HepG2 (cell line): Measurements from ENCODE around the gene RIOK2. TPM values are rescaled to one million over a fixed set of nuclear protein-coding genes. Genes with fewer than 3 reads are reported as not detected.
A peak's percentile ranks its signal among the peaks of the same experiment; 100 is the strongest.

ENCODE experiments used
- EP300 ChIP-seq, 3 experiments: sonication (generic) in 1 of 3; formaldehyde crosslinking in 1 of 3; IDR thresholded peaks; 2 replicates each; pipeline versions ENCODE4 v1.5.1 to v1.6.1; 2011 to 2020; ENCODE audit warnings: low read depth in 2 of 3, low read length in 2 of 3, borderline replicate concordance in 1 of 3, improper control_type of control experiment in 1 of 3, mild to moderate bottlenecking in 1 of 3, missing genetic modification reagents in 1 of 3, moderate library complexity in 1 of 3
- GFI1 ChIP-seq: sonication (generic); formaldehyde crosslinking; IDR thresholded peaks from 2 replicates; pipeline ENCODE4 v1.5.0; 2020; ENCODE audit warnings: missing genetic modification reagents, mild to moderate bottlenecking, borderline replicate concordance
- MBNL3 ChIP-seq: fragments of 250-450 bp; sonication (Bioruptor Pico); conservative IDR thresholded peaks from 2 replicates; pipeline ENCODE4 v1.8.0; 2022; ENCODE audit warnings: mild to moderate bottlenecking, inconsistent platforms
- MED1 ChIP-seq: sonication (generic); formaldehyde crosslinking; IDR thresholded peaks from 2 replicates; pipeline ENCODE4 v1.4.0; 2020; ENCODE audit warnings: missing genetic modification reagents
- MED8 ChIP-seq: sonication (generic); formaldehyde crosslinking; IDR thresholded peaks from 2 replicates; pipeline ENCODE4 v1.8.1; 2023; ENCODE audit warnings: mild to moderate bottlenecking, missing genetic modification reagents; ENCODE audit not compliant: insufficient replicate concordance
- NPAS2 ChIP-seq: sonication (generic); formaldehyde crosslinking; IDR thresholded peaks from 2 replicates; pipeline ENCODE4 v1.8.0; 2022; ENCODE audit warnings: mild to moderate bottlenecking, missing genetic modification reagents, borderline replicate concordance
- NR1H2 ChIP-seq: sonication (generic); formaldehyde crosslinking; IDR thresholded peaks from 2 replicates; pipeline ENCODE4 v1.8.1; 2022; ENCODE audit warnings: low read depth, missing genetic modification reagents, borderline replicate concordance
- RFX1 ChIP-seq: fragments of 450-650 bp; IDR thresholded peaks from 2 replicates; pipeline ENCODE4 v1.6.1; 2017
- ZNF549 ChIP-seq: sonication (generic); formaldehyde crosslinking; IDR thresholded peaks from 2 replicates; pipeline ENCODE4 v1.5.0; 2020; ENCODE audit warnings: missing genetic modification reagents
- ZNF614 ChIP-seq: IDR thresholded peaks from 2 replicates; pipeline ENCODE4 v1.6.1; 2018; ENCODE audit warnings: missing biosample characterization, missing genetic modification reagents, inconsistent platforms, borderline replicate concordance
- ZNF775 ChIP-seq: sonication (generic); formaldehyde crosslinking; IDR thresholded peaks from 2 replicates; pipeline ENCODE4 v1.4.0; 2020; ENCODE audit warnings: missing genetic modification reagents, mild to moderate bottlenecking, moderate library complexity, borderline replicate concordance
- polyA plus RNA-seq, 8 experiments: library from polyadenylated mRNA; depleted of rRNA in 3 of 8; stranded (reverse) in 7 of 8; unstranded in 1 of 8; fragments of >200 nt; fragmentation: Illumina TruSeq in 4 of 8; extraction: Trizol in 4 of 8; gene quantifications; 2 replicates each; pipeline versions ENCODE4 v1.2.1 to v1.2.3, GENCODE V29; 2011 to 2016; ENCODE audit warnings: low read depth in 4 of 8, missing spikeins in 1 of 8, mixed read lengths in 1 of 8; ENCODE audit not compliant: insufficient read depth in 1 of 8
- total RNA-seq, 5 experiments: library from RNA; depleted of rRNA; stranded (reverse); fragments of >200 nt; fragmentation: Illumina TruSeq; extraction: Trizol; gene quantifications; 2 replicates each; pipeline ENCODE4 v1.2.3, GENCODE V29; 2016; ENCODE audit warnings: low read depth in 1 of 5
- TF ChIP-seq, protein P1 (sequence below): sonication (generic); formaldehyde crosslinking; IDR thresholded peaks from 2 replicates; pipeline ENCODE4 v1.4.0; 2020; ENCODE audit warnings: mild to moderate bottlenecking, missing genetic modification reagents
- TF ChIP-seq, protein P2 (sequence below): sonication (generic); formaldehyde crosslinking; IDR thresholded peaks from 2 replicates; pipeline ENCODE4 v1.4.0; 2020; ENCODE audit warnings: missing genetic modification reagents, borderline replicate concordance
- TF ChIP-seq, protein P3 (sequence below): sonication (generic); formaldehyde crosslinking; IDR thresholded peaks from 2 replicates; pipeline ENCODE4 v1.4.0; 2020; ENCODE audit warnings: missing genetic modification reagents

Gene RIOK2
- total and polyA plus RNA-seq, 2 of the 13 experiments (the other 11 are each of a cell fraction or from before 2014, with no cell fraction given) = 8.1 to 46.6 TPM

DNA sequence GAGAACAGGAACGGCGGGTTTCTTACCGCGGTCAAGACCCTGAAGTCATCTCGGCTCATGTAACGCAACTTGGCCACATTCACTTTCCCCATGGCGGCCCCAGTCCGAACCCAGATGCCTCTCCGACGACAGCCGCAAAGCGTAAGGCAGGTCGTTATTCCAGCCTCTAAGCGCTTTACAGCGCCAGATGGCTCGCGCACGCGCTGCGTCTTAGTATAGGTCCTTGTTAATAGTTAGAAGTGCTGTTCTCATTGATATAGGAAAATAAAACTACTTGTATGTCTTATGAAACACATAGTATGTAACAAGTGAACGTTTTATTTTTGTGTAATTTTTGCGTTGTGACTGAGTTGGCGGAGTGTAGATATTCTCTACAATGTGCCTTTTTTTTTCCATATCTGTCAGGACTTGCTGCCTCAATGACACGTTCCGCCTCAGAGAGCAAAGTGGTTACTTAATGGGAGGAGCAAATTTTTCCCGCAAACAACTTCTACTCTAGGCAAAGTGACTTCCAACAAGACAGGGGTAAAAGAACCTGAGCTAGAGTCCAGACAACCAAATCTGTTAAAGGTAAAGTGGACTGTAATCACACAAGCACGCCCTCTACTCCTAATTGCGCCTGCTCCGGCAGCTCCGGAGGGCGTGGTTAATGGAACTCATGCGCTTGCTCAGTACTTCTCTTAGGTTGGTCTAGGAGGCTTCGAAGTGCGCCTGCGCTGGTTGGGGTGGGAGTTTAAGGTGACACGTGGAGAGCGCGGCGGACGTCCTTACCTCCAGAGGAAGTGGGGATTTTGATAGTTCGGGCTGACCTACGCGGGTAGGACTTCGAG, at the start of gene RIOK2 (continued):
- TF ChIP-seq, protein P1, sequence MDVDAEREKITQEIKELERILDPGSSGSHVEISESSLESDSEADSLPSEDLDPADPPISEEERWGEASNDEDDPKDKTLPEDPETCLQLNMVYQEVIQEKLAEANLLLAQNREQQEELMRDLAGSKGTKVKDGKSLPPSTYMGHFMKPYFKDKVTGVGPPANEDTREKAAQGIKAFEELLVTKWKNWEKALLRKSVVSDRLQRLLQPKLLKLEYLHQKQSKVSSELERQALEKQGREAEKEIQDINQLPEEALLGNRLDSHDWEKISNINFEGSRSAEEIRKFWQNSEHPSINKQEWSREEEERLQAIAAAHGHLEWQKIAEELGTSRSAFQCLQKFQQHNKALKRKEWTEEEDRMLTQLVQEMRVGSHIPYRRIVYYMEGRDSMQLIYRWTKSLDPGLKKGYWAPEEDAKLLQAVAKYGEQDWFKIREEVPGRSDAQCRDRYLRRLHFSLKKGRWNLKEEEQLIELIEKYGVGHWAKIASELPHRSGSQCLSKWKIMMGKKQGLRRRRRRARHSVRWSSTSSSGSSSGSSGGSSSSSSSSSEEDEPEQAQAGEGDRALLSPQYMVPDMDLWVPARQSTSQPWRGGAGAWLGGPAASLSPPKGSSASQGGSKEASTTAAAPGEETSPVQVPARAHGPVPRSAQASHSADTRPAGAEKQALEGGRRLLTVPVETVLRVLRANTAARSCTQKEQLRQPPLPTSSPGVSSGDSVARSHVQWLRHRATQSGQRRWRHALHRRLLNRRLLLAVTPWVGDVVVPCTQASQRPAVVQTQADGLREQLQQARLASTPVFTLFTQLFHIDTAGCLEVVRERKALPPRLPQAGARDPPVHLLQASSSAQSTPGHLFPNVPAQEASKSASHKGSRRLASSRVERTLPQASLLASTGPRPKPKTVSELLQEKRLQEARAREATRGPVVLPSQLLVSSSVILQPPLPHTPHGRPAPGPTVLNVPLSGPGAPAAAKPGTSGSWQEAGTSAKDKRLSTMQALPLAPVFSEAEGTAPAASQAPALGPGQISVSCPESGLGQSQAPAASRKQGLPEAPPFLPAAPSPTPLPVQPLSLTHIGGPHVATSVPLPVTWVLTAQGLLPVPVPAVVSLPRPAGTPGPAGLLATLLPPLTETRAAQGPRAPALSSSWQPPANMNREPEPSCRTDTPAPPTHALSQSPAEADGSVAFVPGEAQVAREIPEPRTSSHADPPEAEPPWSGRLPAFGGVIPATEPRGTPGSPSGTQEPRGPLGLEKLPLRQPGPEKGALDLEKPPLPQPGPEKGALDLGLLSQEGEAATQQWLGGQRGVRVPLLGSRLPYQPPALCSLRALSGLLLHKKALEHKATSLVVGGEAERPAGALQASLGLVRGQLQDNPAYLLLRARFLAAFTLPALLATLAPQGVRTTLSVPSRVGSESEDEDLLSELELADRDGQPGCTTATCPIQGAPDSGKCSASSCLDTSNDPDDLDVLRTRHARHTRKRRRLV (CRISPR knock-in tag) = no peak
- TF ChIP-seq ZNF549 (CRISPR knock-in tag) (0 out of 2 replicates have a peak, but pooled peaks have one; percentile 57), ZNF775 (no peak), MED1 (CRISPR knock-in tag) (peak; percentile 49; the same call in 1 of the 2 replicates), NR1H2 (no peak), NPAS2 (CRISPR knock-in tag) (no peak), GFI1 (0 out of 2 replicates have a peak, but pooled peaks have one; percentile 12), MBNL3 (CRISPR knock-in tag) (no peak), RFX1 (no peak), MED8 (CRISPR knock-in tag) (no peak), EP300 (IDR thresholded peaks at IDR 0.05; ENCODE audit: low read depth in 2 of 2, low read length in 2 of 2) (peak in 1 of 2 experiments; percentile 100; a peak in 1 of 4 replicates), EP300 (CRISPR knock-in tag; IDR thresholded peaks at IDR 0.05; ENCODE audit: borderline replicate concordance) (peak; percentile 50; the same call in 1 of the 2 replicates), ZNF614 (CRISPR knock-in tag) (no peak)
- TF ChIP-seq, protein P2, sequence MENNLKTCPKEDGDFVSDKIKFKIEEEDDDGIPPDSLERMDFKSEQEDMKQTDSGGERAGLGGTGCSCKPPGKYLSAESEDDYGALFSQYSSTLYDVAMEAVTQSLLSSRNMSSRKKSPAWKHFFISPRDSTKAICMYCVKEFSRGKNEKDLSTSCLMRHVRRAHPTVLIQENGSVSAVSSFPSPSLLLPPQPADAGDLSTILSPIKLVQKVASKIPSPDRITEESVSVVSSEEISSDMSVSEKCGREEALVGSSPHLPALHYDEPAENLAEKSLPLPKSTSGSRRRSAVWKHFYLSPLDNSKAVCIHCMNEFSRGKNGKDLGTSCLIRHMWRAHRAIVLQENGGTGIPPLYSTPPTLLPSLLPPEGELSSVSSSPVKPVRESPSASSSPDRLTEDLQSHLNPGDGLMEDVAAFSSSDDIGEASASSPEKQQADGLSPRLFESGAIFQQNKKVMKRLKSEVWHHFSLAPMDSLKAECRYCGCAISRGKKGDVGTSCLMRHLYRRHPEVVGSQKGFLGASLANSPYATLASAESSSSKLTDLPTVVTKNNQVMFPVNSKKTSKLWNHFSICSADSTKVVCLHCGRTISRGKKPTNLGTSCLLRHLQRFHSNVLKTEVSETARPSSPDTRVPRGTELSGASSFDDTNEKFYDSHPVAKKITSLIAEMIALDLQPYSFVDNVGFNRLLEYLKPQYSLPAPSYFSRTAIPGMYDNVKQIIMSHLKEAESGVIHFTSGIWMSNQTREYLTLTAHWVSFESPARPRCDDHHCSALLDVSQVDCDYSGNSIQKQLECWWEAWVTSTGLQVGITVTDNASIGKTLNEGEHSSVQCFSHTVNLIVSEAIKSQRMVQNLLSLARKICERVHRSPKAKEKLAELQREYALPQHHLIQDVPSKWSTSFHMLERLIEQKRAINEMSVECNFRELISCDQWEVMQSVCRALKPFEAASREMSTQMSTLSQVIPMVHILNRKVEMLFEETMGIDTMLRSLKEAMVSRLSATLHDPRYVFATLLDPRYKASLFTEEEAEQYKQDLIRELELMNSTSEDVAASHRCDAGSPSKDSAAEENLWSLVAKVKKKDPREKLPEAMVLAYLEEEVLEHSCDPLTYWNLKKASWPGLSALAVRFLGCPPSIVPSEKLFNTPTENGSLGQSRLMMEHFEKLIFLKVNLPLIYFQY (CRISPR knock-in tag) = peak; percentile 50; the same call in 1 of the 2 replicates
- TF ChIP-seq, protein P3, sequence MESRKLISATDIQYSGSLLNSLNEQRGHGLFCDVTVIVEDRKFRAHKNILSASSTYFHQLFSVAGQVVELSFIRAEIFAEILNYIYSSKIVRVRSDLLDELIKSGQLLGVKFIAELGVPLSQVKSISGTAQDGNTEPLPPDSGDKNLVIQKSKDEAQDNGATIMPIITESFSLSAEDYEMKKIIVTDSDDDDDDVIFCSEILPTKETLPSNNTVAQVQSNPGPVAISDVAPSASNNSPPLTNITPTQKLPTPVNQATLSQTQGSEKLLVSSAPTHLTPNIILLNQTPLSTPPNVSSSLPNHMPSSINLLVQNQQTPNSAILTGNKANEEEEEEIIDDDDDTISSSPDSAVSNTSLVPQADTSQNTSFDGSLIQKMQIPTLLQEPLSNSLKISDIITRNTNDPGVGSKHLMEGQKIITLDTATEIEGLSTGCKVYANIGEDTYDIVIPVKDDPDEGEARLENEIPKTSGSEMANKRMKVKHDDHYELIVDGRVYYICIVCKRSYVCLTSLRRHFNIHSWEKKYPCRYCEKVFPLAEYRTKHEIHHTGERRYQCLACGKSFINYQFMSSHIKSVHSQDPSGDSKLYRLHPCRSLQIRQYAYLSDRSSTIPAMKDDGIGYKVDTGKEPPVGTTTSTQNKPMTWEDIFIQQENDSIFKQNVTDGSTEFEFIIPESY (CRISPR knock-in tag) = no peak
